ENCODE measurements around the gene MFSD12.

Gene MFSD12

GRCh38 chr19:3557461-3558248 is at the start of gene MFSD12:
Gene MFSD12 (minus strand): TSS chr19:3557586. CDS start chr19:3557403, 183 bp downstream.
- peak; percentile 94 to 95 for DNase-seq (ENCODE audit: low read depth in 2 of 2)

GRCh38 chr19:3606690-3607289 is 49.4 kb upstream of the MFSD12 start, which contains the start of gene TBXA2R:
Gene TBXA2R (minus strand): TSS chr19:3606875. CDS start chr19:3600634, 6,241 bp downstream.
- DNase-seq (ENCODE audit: low read depth in 2 of 2), result peak; percentile 45 to 56

GRCh38 chr19:3606174-3606689 is 48.8 kb upstream of the MFSD12 start:
- DNase-seq (ENCODE audit: low read depth in 2 of 2), result no peak

GRCh38 chr19:3605770-3606169 is 48.4 kb upstream of the MFSD12 start:
- no peak for DNase-seq (ENCODE audit: low read depth in 2 of 2)

GRCh38 chr19:3605361-3605760 is 48.0 kb upstream of the MFSD12 start:
- DNase-seq (ENCODE audit: low read depth in 2 of 2), result no peak

GRCh38 chr19:3604987-3605343 is 47.6 kb upstream of the MFSD12 start:
- DNase-seq (ENCODE audit: low read depth in 2 of 2), result no peak

GRCh38 chr19:3604227-3604986 is 47.0 kb upstream of the MFSD12 start:
- no peak for DNase-seq (ENCODE audit: low read depth in 2 of 2)

- no peak for DNase-seq (ENCODE audit: low read depth in 2 of 2)
These were observed 45.9 kb upstream of the MFSD12 start for GRCh38 chr19:3603121-3603811.

- no peak for DNase-seq (ENCODE audit: low read depth in 2 of 2)
These were observed 43.6 kb upstream of the MFSD12 start for GRCh38 chr19:3601021-3601420.

- no peak for DNase-seq (ENCODE audit: low read depth in 2 of 2)
These were observed 42.4 kb upstream of the MFSD12 start for GRCh38 chr19:3599776-3600187.

- no peak for DNase-seq (ENCODE audit: low read depth in 2 of 2)
These were observed 38.2 kb upstream of the MFSD12 start for GRCh38 chr19:3595521-3596061.

GRCh38 chr19:3593156-3593555 is 35.8 kb upstream of the MFSD12 start:
- no peak for DNase-seq (ENCODE audit: low read depth in 2 of 2)

- no peak for DNase-seq (ENCODE audit: low read depth in 2 of 2)
These were observed 34.7 kb upstream of the MFSD12 start for GRCh38 chr19:3591876-3592613.

- no peak for DNase-seq (ENCODE audit: low read depth in 2 of 2)
These were observed 33.7 kb upstream of the MFSD12 start for GRCh38 chr19:3590991-3591659.

GRCh38 chr19:3589949-3590348 is 32.6 kb upstream of the MFSD12 start:
- DNase-seq (ENCODE audit: low read depth in 2 of 2), result no peak

- DNase-seq (ENCODE audit: low read depth in 2 of 2), result no peak
These were observed 32.1 kb upstream of the MFSD12 start for GRCh38 chr19:3589439-3589838.

GRCh38 chr19:3586707-3587346 is 29.4 kb upstream of the MFSD12 start:
- no peak for DNase-seq (ENCODE audit: low read depth in 2 of 2)

GRCh38 chr19:3586127-3586626 is 28.8 kb upstream of the MFSD12 start:
- peak in 1 of 2 donors; percentile 30 for DNase-seq (ENCODE audit: low read depth in 2 of 2)
